GM18867 (cell line): Measurements from ENCODE around the gene OR5AR1.
A peak's percentile ranks its signal among the peaks of the same experiment; 100 is the strongest.
"Not testable (repeated sequence)": the region's sequence is repeated elsewhere in the genome, so short reads cannot be mapped to it uniquely, and the experiment has no call there.

Source experiments
- ATAC-seq: cut with Tn5 transposase; IDR thresholded peaks from one replicate; pipeline ENCODE4 v1.9.1; 2021; ENCODE audit warnings: mild to moderate bottlenecking, moderate library complexity; ENCODE audit not compliant: unreplicated experiment

Gene OR5AR1

GRCh38 chr11:56663386-56663785 is at the start of gene OR5AR1:
Gene OR5AR1, plus strand, starts transcription at chr11:56663686. Its CDS starts 0 bp downstream, at chr11:56663686.
- no peak for ATAC-seq

- peak; percentile 72 for ATAC-seq
Observed at GRCh38 chr11:56624661-56625110, 38.8 kb upstream of the OR5AR1 start.

- ATAC-seq: no peak
Observed at GRCh38 chr11:56625946-56626345, 37.5 kb upstream of the OR5AR1 start.

GRCh38 chr11:56632329-56632728 is 31.2 kb upstream of the OR5AR1 start:
- no peak for ATAC-seq

- ATAC-seq: no peak
Observed at GRCh38 chr11:56636861-56637260, 26.6 kb upstream of the OR5AR1 start.

- ATAC-seq: no peak
Observed at GRCh38 chr11:56637500-56637899, 26.0 kb upstream of the OR5AR1 start.

- no peak for ATAC-seq
Observed at GRCh38 chr11:56642339-56642738, 21.1 kb upstream of the OR5AR1 start, which contains the start of gene OR5AP2. Gene OR5AP2, minus strand, starts transcription at chr11:56642439. Its CDS starts 0 bp downstream, at chr11:56642439.

- ATAC-seq: no peak
Observed at GRCh38 chr11:56659755-56660154, 3.7 kb upstream of the OR5AR1 start.

- ATAC-seq: no peak
Observed at GRCh38 chr11:56670984-56671383, 7.5 kb downstream of the OR5AR1 start.

- no peak for ATAC-seq
Observed at GRCh38 chr11:56688554-56689100, 25.1 kb downstream of the OR5AR1 start.

GRCh38 chr11:56691179-56691578 is 27.7 kb downstream of the OR5AR1 start:
- ATAC-seq: not testable (repeated sequence)

- ATAC-seq: no peak
Observed at GRCh38 chr11:56693428-56693827, 29.9 kb downstream of the OR5AR1 start.

GRCh38 chr11:56698795-56699194 is 35.3 kb downstream of the OR5AR1 start, which contains the start of gene OR9G1:
Gene OR9G1, plus strand, starts transcription at chr11:56699095. Its CDS starts 1,293 bp downstream, at chr11:56700388.
- no peak for ATAC-seq

- no peak for ATAC-seq
Observed at GRCh38 chr11:56700242-56700913, 36.9 kb downstream of the OR5AR1 start.

- ATAC-seq: no peak
Observed at GRCh38 chr11:56700914-56701485, 37.5 kb downstream of the OR5AR1 start.

- ATAC-seq: no peak
Observed at GRCh38 chr11:56705784-56706396, 42.4 kb downstream of the OR5AR1 start.

- no peak for ATAC-seq
Observed at GRCh38 chr11:56706486-56706885, 43.0 kb downstream of the OR5AR1 start.

GRCh38 chr11:56714206-56714605 is 50.7 kb downstream of the OR5AR1 start:
- ATAC-seq: no peak
